Esophagus squamous epithelium (tissue), 4 donors: Measurements from ENCODE around the gene PAEP.

Experiments
- CTCF ChIP-seq, 6 experiments: fragments of 450-650 bp in 4 of 6; fragments of 200-600 bp in 2 of 6; sonication (generic) in 2 of 6; IDR thresholded peaks; one replicate each; pipeline ENCODE4 v1.5.1; 2016 to 2019; ENCODE audit warnings: antibody characterized with exemption in 6 of 6, mild to moderate bottlenecking in 4 of 6, moderate library complexity in 4 of 6
- POLR2A ChIP-seq, 4 donors: fragments of 450-650 bp; IDR thresholded peaks; one replicate each; pipeline ENCODE4 v1.6.1; 2017; ENCODE audit warnings: antibody characterized with exemption in 4 of 4, mild to moderate bottlenecking in 4 of 4, moderate library complexity in 3 of 4

GRCh38 chr9:135552021-135552697 is 9.4 kb upstream of the PAEP start:
- TF ChIP-seq CTCF (IDR thresholded peaks at IDR 0.05) (no peak), POLR2A (IDR thresholded peaks at IDR 0.05) (no peak)
